Vagina (tissue), 2 donors: ENCODE results near the gene ACSS1. TPM values are rescaled to one million over a fixed set of nuclear protein-coding genes. Genes with fewer than 3 reads are reported as not detected.
A peak's percentile ranks its signal among the peaks of the same experiment; 100 is the strongest.

ENCODE experiments used
- DNase-seq, 2 donors: peaks; one replicate each; pipeline ENCODE4 v3.0.0-alpha.2; 2017; ENCODE audit errors: extremely low spot score in 2 of 2
- H3K27ac ChIP-seq: fragments of 200-600 bp; sonication (generic); one replicate; pipeline ENCODE4 v1.5.1; 2019
- H3K27me3 ChIP-seq: fragments of 200-600 bp; sonication (generic); one replicate; pipeline ENCODE4 v1.5.1; 2019
- H3K36me3 ChIP-seq, 2 donors: fragments of 200-600 bp; sonication (generic); one replicate each; pipeline ENCODE4 v1.5.1; 2017 to 2019
- H3K4me1 ChIP-seq: fragments of 200-600 bp; sonication (generic); one replicate; pipeline ENCODE4 v1.5.1; 2019
- H3K4me3 ChIP-seq, 2 donors: fragments of 200-600 bp; sonication (generic); 1 replicate in 1 of 2; 2 replicates in 1 of 2; pipeline ENCODE4 v1.5.1; 2016 to 2019
- H3K9me3 ChIP-seq: fragments of 200-600 bp; sonication (generic); one replicate; pipeline ENCODE4 v1.5.1; 2019
- POLR2A ChIP-seq, 2 donors: fragments of 450-650 bp; IDR thresholded peaks; one replicate each; pipeline ENCODE4 v1.6.1; 2017; ENCODE audit warnings: antibody characterized with exemption in 2 of 2, mild to moderate bottlenecking in 2 of 2, moderate library complexity in 2 of 2
- POLR2AphosphoS5 ChIP-seq, 2 donors: sonication (generic); formaldehyde crosslinking; IDR thresholded peaks; one replicate each; pipeline ENCODE4 v1.9.0; 2017; ENCODE audit warnings: antibody characterized with exemption in 2 of 2, mild to moderate bottlenecking in 2 of 2, low read depth in 1 of 2; ENCODE audit not compliant: insufficient read depth in 1 of 2
- intact Hi-C: fragments of 100-400 bp; cut with DNase I; formaldehyde crosslinking; loops from one replicate; pipeline ENCODE4 v1.15.1; 2023
- total RNA-seq: library from RNA; depleted of rRNA; stranded (reverse); fragments of >200 nt; gene quantifications from one replicate; pipeline ENCODE4 v1.2.3, GENCODE V29; 2016
- TF ChIP-seq, protein P1 (sequence below), 3 experiments: fragments of 450-650 bp in 2 of 3; fragments of 200-600 bp in 1 of 3; sonication (generic) in 1 of 3; IDR thresholded peaks; one replicate each; pipeline ENCODE4 v1.5.1; 2017 to 2019; ENCODE audit warnings: antibody characterized with exemption in 3 of 3, mild to moderate bottlenecking in 2 of 3, moderate library complexity in 2 of 3

Gene ACSS1
- total RNA-seq: 26.3 TPM

DNA sequence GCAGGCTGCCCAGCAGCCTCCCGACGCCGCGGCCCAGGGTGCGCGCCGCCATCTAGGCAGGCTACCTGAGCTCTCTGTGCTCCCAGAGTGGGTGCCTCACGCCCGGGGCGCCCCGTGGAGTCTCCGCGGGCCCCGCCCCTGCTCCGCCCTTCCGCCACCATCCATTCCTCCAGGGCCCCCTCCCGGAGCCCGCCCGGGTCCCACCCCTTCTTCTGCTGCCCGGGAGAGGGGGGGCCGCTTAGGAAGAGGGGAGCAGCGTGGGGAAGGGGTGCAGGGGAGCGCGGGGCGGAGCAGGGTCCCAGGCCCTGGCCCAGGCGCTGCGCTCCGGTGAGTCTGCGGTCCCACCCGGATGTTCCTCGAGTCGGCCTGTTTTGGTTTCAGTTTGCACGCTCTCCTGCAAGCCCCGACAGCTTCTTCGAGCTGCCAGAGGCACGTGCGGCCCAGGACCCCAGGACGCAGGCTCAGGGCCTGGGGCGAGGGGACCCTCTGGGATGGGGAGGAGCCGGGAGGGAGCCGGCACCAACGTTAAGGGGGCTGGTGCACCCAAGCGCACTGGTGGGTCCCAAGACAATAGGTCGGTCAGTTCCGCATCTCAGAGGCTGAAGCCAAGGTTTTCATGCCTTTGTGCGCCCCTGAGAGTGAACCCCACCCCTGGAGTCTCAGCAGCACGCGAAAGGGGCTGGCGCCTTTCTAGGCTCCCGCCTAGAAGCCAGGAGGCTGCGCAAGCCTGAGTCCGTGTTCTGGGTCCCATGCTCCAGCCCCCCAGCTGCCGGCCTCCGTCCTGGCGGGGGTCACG, at the start of gene ACSS1:
Gene ACSS1, minus strand, starts transcription at position 89 of the 796 bp plus-strand sequence. Its CDS starts 37 bp downstream, at position 52.
- Histone ChIP-seq H3K4me1 (peaks cover 50% of the 10 kb centered on the region), H3K9me3 (no peaks in the 10 kb centered on the region), H3K27me3 (no peaks in the 10 kb centered on the region), H3K36me3 (no peaks in the 10 kb centered on the region), H3K4me3 (peak within 1 kb of the TSS; percentile 71 to 97), H3K27ac (peak within 1 kb of the TSS; percentile 93)
- intact Hi-C loops: no loop called here
- no peak for DNase-seq
- TF ChIP-seq, protein P1, sequence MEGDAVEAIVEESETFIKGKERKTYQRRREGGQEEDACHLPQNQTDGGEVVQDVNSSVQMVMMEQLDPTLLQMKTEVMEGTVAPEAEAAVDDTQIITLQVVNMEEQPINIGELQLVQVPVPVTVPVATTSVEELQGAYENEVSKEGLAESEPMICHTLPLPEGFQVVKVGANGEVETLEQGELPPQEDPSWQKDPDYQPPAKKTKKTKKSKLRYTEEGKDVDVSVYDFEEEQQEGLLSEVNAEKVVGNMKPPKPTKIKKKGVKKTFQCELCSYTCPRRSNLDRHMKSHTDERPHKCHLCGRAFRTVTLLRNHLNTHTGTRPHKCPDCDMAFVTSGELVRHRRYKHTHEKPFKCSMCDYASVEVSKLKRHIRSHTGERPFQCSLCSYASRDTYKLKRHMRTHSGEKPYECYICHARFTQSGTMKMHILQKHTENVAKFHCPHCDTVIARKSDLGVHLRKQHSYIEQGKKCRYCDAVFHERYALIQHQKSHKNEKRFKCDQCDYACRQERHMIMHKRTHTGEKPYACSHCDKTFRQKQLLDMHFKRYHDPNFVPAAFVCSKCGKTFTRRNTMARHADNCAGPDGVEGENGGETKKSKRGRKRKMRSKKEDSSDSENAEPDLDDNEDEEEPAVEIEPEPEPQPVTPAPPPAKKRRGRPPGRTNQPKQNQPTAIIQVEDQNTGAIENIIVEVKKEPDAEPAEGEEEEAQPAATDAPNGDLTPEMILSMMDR (IDR thresholded peaks at IDR 0.05): no peak
- TF ChIP-seq POLR2AphosphoS5 (IDR thresholded peaks at IDR 0.05; ENCODE audit: insufficient read depth in 1 of 2, low read depth in 1 of 2) (peak; percentile 22 to 61), POLR2A (IDR thresholded peaks at IDR 0.05) (peak in 1 of 2 donors; percentile 45)

DNA sequence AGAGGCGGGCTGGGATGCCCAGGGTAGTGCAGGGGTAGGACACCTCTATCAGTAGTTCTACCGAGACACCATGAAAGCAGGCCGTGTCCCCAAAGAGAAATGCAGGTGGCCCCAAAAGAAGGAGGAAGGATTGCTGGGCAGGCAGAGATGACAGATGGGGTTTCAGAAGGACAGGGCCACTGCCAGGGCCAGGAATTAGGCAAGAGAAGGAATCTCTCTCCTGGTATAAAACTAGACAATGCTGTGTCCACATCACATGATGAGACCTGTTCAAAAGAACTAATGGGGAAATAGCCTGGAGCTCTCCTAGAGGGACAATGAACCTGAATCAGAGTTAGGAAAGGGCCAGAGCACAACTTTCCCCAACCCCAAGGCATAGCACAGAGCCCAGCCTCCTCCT, 45.6 kb upstream of the ACSS1 start:
- Histone ChIP-seq H3K36me3 (no peaks in the 10 kb centered on the region), H3K27ac (no peak overlapping the region), H3K9me3 (no peaks in the 10 kb centered on the region), H3K4me1 (no peaks in the 10 kb centered on the region), H3K27me3 (no peaks in the 10 kb centered on the region), H3K4me3 (no peak overlapping the region)
- intact Hi-C loops: no loop called here
- TF ChIP-seq POLR2A (IDR thresholded peaks at IDR 0.05) (no peak), POLR2AphosphoS5 (IDR thresholded peaks at IDR 0.05; ENCODE audit: insufficient read depth in 1 of 2, low read depth in 1 of 2) (no peak)
- TF ChIP-seq, protein P1 (IDR thresholded peaks at IDR 0.05): no peak
- DNase-seq: no peak

DNA sequence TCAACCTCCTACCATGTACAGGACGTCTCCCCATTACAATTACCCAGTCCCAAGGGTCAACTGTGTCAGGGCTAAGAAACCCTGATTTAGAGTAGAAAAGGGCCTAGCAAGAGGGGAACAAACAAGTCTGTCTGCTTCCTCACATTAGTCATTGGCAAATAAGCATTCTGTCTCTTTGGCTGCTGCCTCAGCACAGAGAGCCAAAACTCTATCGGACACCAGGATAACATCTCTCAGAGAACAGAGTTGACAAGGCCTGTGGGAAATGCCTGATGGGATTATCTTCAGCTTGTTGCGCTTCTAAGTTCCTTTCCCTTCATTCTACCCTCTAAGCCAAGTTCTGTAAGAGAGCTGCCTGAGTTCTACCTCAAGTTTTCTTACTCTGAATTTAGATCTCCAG, 43.0 kb upstream of the ACSS1 start:
- intact Hi-C loops: no loop called here
- no peaks in the 10 kb centered on the region for H3K36me3 ChIP-seq
- no peaks in the 10 kb centered on the region for H3K4me1 ChIP-seq
- H3K27me3 ChIP-seq: no peaks in the 10 kb centered on the region
- no peak overlapping the region for H3K4me3 ChIP-seq
- TF ChIP-seq POLR2A (IDR thresholded peaks at IDR 0.05) (no peak), POLR2AphosphoS5 (IDR thresholded peaks at IDR 0.05; ENCODE audit: insufficient read depth in 1 of 2, low read depth in 1 of 2) (no peak)
- TF ChIP-seq, protein P1 (IDR thresholded peaks at IDR 0.05): no peak
- no peaks in the 10 kb centered on the region for H3K9me3 ChIP-seq
- H3K27ac ChIP-seq: no peak overlapping the region
- DNase-seq: no peak

DNA sequence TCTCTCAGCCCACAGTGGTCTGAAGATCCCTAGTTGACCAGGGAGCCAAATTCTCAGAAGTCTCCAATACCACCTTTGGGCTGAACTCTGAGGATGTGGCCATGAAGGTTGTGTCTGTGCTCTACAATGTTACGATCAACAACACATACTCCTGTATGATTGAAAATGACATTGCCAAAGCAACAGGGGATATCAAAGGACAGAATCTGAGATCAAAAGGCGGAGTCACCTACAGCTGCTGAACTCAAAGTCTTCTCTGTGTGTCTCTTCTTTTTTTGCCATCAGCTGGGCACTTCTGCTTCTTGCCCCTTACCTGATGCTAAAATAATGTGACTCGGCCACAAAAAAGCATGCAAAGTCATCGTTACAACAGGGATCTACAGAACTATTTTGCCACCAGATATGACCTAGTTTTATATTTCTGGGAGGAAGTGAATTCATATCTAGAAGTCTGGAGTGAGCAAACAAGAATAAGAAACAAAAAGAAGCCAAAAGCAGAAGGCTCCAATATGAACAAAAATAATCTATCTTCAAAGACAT, 41.7 kb upstream of the ACSS1 start:
- Histone ChIP-seq H3K27me3 (no peaks in the 10 kb centered on the region), H3K36me3 (no peaks in the 10 kb centered on the region), H3K27ac (no peak overlapping the region), H3K4me3 (no peak overlapping the region), H3K9me3 (no peaks in the 10 kb centered on the region), H3K4me1 (no peaks in the 10 kb centered on the region)
- DNase-seq: no peak
- intact Hi-C loops: no loop called here
- TF ChIP-seq, protein P1 (IDR thresholded peaks at IDR 0.05): no peak
- TF ChIP-seq POLR2A (IDR thresholded peaks at IDR 0.05): no peak
- no peak for TF ChIP-seq POLR2AphosphoS5 (IDR thresholded peaks at IDR 0.05; ENCODE audit: insufficient read depth in 1 of 2, low read depth in 1 of 2)

DNA sequence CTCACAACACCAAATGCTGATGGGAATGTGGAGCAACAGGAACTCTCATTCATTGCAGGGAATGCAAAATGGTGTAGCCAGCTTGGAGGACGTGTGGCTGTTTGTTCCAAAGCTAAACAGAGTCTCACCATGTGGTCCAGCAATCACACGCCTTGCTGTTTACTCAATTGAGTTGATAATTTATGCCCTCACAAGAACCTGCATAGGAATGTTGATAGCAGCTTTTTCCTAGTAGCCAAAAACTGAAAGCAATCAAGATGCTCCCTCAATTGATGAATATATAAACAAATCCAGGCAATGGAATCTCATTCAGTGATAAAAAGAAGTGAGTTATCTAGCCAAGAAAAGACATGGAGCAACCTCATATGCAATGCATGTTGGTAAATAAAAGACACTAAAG, 39.6 kb upstream of the ACSS1 start:
- TF ChIP-seq POLR2AphosphoS5 (IDR thresholded peaks at IDR 0.05; ENCODE audit: insufficient read depth in 1 of 2, low read depth in 1 of 2) (no peak), POLR2A (IDR thresholded peaks at IDR 0.05) (no peak)
- TF ChIP-seq, protein P1 (IDR thresholded peaks at IDR 0.05): no peak
- no peaks in the 10 kb centered on the region for H3K9me3 ChIP-seq
- no peaks in the 10 kb centered on the region for H3K36me3 ChIP-seq
- intact Hi-C loops: no loop called here
- H3K27me3 ChIP-seq: no peaks in the 10 kb centered on the region
- no peaks in the 10 kb centered on the region for H3K4me1 ChIP-seq
- DNase-seq: no peak
- H3K4me3 ChIP-seq: no peak overlapping the region
- H3K27ac ChIP-seq: no peak overlapping the region
